RCC 7860 (cell line): ENCODE measurements around the gene CCDC91.
"Not testable (repeated sequence)": the region's sequence is repeated elsewhere in the genome, so short reads cannot be mapped to it uniquely, and the experiment has no call there.

Experiments
- DNase-seq: peaks from one replicate; pipeline ENCODE4 v3.0.0-alpha.2; 2015; ENCODE audit warnings: low spot score
- FAIRE-seq: peaks from 2 replicates; lab custom pipeline; 2012; peaks lifted over from hg19 to GRCh38; lab: Jason Lieb, UNC

The CCDC91 gene

DNA sequence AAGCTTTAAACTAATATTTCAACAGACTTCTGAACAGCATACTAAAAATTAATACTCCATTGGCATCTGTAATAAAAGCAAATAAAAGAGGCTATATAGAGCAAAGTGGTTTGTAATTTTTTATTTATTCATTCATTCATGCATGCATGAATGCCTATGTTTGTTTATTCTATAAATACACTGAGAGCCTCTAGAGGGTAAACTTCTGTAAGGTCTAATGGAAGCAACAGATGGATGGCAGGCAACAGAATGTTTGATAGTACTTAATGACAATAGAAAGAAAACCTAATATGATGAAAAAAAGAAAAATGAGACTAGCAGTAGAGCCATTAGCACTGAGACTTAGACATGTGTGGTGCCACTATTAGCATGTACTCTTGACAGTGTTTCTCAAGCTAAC lies 253.1 kb downstream of the CCDC91 start:
- FAIRE-seq (no peak), DNase-seq (no peak)

DNA sequence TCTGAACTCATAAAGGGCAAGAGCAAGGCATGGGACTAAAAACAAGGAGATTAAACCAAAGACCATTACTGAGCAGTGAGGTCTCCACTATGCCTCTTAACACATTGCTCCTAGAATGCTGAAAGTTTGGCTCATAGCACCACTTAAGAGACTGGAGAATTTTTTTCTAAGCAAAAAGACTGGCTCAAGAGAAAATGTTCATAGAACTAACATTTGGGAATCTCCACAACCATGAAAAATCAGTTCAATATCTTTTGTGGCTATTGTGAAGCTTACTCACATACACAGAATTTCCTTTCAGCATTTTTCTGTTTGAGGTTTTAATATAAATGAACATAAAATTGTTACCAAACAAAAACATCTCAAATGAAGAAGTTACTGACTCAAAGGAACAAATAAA lies 255.8 kb downstream of the CCDC91 start:
- FAIRE-seq, result no peak
- no peak for DNase-seq

DNA sequence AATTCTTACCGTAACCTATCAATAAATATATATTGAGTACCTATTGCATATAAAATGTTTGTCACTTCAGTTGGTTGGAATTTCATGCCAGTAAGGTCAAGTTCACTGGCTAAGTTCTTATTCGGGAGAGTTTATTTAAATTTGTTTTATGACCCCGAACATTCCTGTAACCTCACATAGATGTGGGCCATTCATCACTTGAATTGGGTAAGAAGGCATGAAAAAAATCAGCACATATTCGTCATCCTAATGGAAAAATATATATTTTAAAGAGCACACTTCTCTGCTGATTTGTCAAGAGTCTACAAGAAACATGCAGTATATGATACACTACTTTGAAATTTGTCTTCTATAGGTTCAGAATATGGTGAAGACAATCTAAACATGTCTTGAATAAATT lies 263.4 kb downstream of the CCDC91 start:
- DNase-seq (no peak), FAIRE-seq (no peak)

DNA sequence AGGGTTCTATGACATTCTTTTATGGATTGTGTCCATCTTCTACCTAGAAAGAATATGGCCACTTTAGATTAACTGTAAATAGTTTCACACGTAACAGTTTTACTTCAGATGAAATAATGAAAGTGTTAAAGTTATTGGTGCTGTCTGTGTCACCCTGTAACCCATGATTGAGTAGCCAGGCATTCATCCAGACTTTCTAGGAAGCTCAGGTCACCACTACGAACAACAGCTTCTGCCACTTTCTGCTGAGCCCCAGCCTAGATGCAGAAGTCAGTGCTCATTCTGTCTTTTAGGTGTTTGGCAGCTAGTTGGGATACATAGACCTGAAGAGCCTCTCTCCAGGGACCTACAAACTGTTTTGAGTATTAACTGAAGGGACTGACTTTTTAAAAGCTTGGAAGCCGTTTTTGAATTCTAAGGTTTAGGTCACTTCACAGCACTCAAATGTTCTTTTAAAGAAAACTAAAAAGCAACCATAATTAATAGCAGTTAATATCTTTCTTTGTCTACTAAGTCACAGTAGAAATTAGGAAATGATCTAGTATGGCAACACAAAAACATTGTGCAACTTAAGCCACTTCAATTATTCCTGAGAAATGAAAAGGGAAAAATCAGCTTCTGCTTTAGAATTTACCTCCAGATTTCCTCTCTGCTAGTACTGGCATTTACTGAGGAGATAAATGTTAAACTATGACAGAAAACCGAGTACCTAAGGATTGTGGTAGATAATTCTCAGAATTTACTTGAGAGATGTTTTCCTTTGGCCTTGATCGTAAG lies 266.9 kb downstream of the CCDC91 start:
- FAIRE-seq, result no peak
- no peak for DNase-seq

DNA sequence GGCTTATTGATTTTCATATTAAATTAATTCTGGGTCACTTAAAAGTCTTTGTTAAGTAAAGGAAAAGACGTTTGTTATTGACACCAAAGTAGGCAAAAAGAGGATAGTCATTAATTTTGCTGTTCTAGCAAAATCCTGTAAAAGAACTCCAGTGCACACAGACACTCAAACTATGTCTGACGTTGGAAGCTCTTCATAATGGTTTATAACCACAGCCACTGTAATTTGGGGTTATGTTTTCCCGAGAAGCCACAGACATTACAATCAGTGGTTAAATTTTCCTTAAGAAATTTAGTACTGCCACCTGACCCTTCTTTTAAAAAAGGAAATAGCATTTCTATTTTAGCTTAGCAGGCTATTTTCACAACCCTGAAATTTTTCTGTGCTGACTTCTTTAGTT lies 267.5 kb downstream of the CCDC91 start:
- FAIRE-seq, result no peak
- no peak for DNase-seq

DNA sequence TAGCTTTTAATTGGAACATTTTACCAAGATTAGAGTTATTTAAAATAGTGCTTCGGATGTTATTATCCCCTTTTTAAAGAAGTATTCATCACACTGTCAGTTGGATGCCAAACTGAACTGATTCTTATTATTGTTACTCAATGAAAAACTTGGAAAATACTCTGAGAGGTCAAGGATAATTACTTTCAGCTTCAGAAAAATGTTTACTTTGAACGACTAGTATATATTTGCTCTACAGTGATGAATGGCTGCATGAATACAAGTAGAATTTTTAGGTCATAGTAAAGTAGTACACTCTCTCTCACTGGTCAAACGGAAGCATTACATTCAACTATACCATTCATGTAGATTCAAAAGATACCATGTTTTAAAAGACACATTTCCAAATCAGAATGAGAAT lies 269.2 kb downstream of the CCDC91 start:
- FAIRE-seq (no peak), DNase-seq (no peak)

DNA sequence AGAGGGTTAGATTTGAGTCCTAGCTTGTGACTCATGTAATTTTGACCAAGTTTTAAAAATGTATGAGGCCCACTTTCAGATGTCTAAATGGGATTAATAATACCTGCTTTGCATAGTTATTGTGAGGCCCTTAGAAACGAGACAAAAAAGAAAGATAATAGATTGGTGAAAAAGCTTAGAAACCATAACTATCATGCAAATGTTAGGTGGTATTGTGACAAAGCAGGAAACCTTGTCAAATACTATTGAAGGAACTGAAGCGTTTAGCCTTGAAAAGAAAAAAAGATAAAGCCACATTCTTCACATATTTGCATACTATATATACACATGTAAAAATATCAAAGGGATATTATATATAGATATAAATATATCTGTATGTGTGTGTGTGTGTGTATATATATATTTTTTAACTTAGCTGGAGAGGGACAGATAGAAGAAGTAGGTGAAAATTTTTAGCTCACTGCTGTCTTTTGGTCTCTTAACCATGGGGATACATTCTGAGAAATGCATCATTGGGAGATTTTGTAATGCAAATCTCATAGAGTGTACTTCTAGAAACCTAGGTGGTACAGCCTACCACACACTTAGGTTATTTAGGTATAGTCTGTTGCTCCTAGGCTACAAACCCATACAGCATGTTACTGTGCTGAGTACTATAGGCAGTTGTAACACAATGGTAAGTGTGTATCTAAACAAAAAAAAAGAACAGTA lies 270.3 kb downstream of the CCDC91 start:
- no peak for FAIRE-seq
- DNase-seq, result no peak

DNA sequence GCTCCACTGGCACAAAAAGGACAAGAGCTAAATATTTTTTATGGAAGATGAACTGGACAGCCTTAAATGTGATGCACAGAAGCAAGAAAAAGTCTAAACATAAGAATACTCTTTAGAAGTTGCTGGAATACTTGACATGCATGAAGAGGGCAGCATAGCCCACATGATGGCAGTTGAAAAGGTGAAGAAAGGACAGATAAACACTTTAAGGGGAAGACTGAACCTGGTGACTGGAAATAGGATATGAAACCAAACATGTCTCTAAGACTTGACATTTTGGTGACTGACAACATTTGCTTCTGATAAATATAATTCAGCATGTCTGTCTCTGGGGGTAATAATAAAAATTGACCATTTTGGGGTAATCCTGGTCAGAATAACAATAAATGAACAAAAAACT lies 273.1 kb downstream of the CCDC91 start:
- FAIRE-seq, result no peak
- DNase-seq, result no peak

DNA sequence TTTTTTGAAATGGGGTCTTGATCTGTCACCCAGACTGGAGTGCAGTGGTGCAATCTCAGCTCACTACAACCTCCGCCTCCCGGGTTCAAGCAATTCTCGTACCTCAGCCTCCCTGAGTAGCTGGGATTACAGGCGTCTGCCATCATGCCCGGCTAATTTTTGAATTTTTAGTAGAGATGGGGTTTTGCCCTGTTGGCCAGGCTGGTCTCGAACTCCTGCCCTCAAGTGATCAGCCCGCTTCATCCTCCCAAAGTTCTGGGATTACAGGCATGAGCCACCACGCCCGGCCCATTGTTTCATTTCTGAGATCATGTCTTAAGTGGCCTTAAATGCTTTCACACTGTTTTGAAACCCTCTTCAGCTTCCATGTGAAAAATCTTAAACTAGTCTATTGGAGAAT lies 281.5 kb downstream of the CCDC91 start:
- not testable (repeated sequence) for DNase-seq, FAIRE-seq

DNA sequence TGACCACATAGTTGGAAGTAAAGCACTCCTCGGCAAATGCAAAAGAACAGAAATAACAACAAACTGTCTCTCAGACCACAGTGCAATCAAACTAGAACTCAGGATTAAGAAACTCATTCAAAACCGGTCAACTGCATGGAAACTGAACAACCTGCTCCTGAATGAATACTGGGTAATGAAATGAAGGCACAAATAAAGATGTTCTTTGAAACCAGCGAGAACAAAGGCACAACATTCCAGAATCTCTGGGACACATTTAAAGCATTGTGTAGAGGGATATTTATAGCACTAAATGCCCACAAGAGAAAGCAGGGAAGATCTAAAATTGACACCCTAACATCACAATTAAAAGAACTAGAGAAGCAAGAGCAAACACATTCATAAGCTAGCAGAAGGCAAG lies 285.9 kb downstream of the CCDC91 start:
- FAIRE-seq, DNase-seq: not testable (repeated sequence)

DNA sequence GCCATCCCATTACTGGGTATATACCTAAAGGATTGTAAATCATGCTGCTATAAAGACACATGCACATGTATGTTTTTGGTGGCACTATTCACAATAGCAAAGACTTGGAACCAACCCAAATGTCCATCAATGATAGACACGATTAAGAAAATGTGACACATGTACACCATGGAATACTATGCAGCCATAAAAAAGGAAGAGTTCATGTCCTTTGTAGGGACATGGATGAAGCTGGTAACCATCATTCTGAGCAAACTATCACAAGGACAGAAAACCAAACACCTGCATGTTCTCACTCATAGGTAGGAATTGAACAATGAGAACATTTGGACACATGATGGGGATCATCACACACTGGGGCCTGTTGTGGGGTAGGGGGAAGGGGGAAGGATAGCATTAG lies 288.8 kb downstream of the CCDC91 start:
- FAIRE-seq, DNase-seq: not testable (repeated sequence)

DNA sequence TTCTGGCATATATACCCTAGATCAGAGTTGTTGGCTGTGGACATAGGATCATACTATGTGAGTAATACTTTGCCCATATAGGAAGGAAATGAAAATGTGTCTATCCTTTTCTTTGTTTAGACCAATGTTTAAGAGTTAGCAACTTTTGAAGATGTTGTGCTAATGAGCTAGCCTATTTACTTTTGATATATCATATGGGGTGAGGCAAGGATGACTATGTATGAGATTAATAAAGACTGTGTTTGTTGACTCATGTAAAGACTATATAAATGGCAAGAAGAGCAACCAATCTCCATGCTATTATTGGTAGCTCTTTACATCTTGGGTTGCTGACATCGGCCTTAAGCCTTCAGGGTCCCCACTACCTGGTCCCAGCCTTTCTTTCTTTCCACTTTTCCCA lies 289.4 kb downstream of the CCDC91 start:
- DNase-seq, result no peak
- FAIRE-seq, result no peak

DNA sequence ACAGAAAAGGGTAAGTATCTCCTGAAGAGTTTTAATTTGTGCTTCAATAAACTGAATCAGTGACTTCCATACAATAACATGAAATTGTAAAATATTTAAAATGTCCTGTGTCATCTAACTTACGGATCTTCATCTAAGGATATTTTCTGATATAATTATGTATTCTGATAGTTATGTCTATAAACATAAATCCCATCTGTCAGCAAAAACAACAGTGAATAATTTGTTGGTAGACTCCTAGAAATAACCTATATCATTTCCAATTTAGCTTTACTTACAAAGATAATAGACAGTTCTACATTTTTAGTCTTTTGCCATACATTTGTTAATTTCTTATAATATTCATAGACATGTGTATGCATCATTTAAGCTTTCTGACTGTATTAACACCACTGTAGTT lies 293.9 kb downstream of the CCDC91 start:
- FAIRE-seq (no peak), DNase-seq (no peak)

DNA sequence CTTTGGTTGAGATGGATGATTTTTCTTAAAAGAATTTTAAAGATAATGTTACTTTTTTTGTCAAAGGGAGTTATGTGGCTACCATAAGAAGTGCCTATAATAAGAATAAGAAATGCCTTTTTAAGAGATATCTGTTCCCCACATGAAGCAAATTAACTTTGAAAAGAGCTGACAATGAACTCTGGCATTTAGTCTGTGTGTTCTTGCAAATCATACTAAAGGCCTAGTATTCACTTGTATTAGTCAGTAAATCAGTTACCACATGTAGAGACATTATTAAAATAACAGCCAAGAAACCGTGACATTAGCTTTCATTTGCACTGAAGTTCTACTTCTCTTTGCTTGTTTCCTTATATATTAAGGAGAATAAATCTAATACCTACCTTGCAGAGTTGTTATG lies 296.3 kb downstream of the CCDC91 start:
- FAIRE-seq, result no peak

DNA sequence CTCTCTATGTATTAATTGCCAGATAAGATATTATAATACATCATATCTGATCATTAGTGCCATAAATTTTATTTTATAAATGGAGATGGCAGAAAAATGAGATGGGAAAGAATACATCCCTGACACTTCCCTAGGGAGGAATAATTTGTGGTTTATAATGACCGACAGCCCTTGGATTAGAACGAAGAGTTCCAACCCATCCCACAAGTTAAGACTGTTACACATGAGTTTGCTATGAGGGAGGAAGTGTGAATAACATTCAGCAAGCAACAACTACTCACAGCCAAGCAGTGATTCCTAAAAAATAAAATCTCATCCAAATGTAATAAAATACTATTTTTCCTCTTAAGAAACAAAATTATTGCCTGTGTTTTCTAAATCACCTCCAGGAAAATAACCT lies 299.0 kb downstream of the CCDC91 start:
- no peak for DNase-seq
- no peak for FAIRE-seq

More for the DNA sequence above, 296.3 kb downstream of the CCDC91 start:
- no peak for DNase-seq

DNA sequence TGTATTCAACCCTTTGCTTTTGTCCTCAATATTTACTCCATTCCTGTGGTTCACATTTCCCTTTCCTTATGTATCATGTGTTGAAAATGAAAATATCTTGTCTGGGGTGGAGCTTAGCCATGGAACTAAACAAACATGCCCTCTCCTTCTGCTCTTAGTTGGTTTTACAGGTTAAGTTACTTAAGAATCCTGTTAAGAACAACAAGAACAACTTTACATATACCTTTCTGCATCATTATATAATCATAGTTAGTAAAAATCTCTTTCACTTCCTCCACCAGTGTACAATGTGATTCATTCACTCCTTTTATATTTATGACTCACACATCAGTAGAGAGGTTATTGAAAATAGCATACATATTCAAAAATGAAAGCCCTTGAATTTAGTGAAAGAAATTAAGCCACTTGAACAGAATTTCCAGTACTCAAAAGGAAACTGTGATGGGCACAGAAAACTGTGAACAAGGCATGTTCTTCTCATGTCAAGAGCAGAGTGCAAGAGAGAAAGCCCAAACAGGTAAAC lies 307.7 kb downstream of the CCDC91 start:
- FAIRE-seq (no peak), DNase-seq (no peak)

DNA sequence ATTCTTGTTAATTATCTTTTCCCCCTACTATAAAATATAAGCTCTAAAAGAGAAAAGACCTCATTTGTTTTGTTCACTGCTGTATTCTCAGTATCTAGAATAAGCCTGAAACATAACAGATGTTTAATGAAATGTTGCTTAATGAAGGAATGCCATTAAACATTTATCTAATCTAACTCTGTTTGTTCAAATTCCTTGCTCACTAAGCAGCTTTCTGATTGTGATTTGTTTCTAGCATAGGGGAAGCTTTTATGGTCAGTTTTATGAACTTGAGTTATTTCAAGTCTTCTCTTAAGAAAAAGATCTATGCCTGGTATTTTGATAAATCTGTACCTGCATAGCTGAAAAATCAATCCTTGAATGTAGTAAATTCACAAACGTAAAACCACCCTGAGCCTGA lies 308.6 kb downstream of the CCDC91 start:
- FAIRE-seq (no peak), DNase-seq (no peak)

DNA sequence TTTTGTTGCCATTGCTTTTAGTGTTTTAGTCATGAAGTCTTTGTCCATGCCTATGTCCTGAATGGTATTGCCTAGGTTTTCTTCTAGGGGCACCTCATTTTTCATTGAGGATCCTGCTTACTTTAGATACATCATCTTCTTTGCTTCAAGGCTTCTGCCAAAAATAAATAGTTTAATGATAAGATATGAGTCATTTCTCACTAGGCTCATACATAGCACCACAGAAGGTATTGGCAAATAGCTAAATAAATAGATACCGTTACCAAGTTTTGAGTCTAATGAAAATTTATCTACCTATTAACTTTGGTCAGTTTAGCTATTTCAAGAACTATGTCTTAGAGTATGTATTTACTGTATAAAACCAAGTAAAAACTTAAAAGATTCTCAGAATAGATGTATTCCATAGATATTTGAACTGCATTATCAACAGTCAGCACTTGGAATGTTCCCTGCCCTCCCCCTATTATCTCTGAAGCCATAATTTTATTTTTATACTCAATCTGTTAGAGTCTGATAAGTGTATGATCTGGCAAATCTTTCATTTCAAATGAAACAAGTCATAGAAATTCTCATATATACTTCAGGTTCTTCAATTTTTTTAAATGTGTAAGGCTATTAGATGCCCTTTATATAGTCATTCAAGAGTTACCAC lies 310.2 kb downstream of the CCDC91 start:
- DNase-seq (no peak), FAIRE-seq (no peak)

DNA sequence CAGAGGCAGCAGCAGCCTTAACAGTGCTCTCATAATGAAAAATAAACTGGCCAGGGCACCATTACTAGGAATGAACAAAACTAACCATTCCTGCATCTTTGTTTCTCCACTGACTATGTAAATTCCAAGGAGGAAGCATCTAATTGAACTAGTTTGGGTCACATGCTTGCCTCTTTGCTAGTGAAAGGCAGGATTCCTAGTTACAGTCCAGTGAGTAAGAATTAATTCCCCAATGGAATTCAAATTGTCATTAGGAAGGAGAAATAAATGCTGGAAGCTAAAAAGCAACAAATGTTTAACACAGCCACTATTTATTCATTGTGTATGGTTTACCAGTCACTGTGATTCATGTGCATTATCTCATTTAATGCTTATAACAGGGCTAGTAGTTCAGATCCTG lies 316.0 kb downstream of the CCDC91 start:
- no peak for FAIRE-seq

DNA sequence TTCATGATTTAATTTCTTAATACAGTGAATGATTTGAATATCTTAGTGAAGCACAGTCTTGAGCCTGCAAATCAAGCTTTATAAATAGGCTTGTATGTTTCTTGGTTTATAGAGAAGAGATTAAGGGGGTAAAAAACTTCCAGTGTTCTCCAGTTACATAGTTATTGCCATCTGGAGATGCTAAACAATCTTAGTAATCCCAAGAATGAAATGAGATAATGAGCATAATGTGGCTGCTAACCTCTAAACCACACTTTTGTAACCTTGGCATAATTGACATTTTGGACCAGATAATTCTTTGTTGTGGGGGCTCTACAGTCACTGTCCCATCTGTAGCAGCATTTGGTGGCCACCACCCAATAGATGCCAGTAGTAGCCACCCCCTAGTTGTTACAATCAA lies 316.8 kb downstream of the CCDC91 start:
- DNase-seq, result no peak
- no peak for FAIRE-seq

More for the DNA sequence above, 316.0 kb downstream of the CCDC91 start:
- DNase-seq, result no peak

DNA sequence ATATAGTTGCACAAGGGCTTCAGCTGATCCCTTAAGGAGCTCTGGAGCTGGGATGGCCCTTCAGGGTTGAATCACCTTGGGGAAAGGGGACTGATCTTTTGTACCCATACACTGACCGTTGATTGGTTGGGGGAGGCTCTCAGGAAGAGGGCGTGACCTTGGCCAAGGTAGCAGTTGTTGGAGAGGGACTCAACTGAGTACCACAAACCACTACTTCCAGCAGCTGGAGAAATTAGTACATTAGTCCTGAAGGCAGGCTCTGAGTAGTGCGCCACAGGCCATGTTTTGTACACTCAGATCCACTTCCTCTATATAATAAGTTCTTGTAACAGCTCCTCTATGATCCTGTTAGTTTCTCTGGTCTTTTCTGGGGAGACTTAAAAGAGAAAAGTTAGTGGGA lies 317.6 kb downstream of the CCDC91 start:
- DNase-seq (no peak), FAIRE-seq (no peak)

DNA sequence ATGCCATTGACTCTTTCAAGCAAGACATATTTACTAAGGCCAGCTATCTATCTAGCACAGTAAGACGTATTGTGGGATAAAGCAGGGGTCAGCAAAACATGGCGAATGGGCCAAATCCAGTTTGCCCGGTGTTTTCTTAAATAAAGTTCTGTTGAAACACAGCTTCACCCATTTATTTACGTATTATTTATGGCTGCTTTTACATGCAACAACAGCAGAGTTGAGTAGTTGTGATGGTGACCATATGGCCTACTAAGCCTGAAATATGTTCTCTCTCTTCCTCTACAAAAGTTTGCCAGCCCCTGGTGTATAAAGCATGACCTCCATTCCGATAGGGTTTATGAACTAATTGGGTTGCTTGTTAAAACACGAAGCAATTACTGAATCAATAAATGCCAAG lies 322.1 kb downstream of the CCDC91 start:
- DNase-seq, result no peak
- no peak for FAIRE-seq
